CD4-positive, alpha-beta T cell treated with Interferon gamma for 1 hour (primary cell): Measurements from ENCODE around the gene ZC3HAV1.
"Not testable (repeated sequence)": the region's sequence is repeated elsewhere in the genome, so short reads cannot be mapped to it uniquely, and the experiment has no call there.

ENCODE experiments used
- DNase-seq: peaks from one replicate; pipeline ENCODE4 v3.0.0-alpha.2; 2020

The ZC3HAV1 gene

GRCh38 chr7:139081584-139081983 lies 27.9 kb downstream of the ZC3HAV1 start:
- DNase-seq, result no peak

DNA sequence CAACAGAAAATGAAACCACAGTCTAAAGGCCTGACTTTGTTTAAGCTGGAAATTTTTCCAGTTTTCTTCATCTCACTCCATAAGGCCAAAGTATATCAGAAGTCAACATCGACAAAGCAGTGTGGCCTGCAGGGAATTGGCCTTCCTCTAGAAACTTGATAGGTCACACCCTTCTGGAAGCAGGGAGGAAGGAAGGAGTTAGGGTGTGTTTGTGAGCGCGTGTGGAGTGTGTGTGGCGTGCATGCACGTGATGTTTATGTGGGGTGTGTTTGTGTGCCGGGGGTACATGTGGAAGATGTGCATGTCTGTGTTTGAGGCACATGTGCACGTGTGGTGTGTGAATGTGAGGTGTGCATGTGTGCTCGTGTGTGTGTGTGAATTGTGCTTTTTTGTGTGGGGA lies 28.6 kb downstream of the ZC3HAV1 start:
- no peak for DNase-seq

- no peak for DNase-seq
Observed at GRCh38 chr7:139079861-139080260, 29.7 kb downstream of the ZC3HAV1 start.

- no peak for DNase-seq
Observed at GRCh38 chr7:139078911-139079310, 30.6 kb downstream of the ZC3HAV1 start.

DNA sequence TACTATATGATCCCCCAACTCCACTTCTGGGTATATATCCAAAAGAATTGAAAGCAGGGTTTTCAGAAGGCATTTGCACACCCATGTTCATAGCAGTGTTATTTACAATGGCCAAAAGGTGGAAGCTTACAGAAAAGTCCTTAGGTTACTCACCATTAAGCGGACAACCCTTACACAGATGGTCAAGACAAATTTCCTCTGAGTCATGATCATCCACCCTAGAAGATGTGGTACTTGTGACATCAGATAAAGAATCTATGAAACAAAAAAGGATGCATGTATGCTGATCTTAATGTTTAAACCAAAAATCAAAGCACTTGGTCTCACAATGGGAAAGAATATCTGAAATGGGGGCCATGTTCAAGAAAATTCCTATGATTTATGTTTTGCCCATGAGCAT lies 31.1 kb downstream of the ZC3HAV1 start:
- no peak for DNase-seq

- not testable (repeated sequence) for DNase-seq
Observed at GRCh38 chr7:139077706-139078105, 31.8 kb downstream of the ZC3HAV1 start.

- DNase-seq, result no peak
Observed at GRCh38 chr7:139075871-139076686, 33.4 kb downstream of the ZC3HAV1 start.

DNA sequence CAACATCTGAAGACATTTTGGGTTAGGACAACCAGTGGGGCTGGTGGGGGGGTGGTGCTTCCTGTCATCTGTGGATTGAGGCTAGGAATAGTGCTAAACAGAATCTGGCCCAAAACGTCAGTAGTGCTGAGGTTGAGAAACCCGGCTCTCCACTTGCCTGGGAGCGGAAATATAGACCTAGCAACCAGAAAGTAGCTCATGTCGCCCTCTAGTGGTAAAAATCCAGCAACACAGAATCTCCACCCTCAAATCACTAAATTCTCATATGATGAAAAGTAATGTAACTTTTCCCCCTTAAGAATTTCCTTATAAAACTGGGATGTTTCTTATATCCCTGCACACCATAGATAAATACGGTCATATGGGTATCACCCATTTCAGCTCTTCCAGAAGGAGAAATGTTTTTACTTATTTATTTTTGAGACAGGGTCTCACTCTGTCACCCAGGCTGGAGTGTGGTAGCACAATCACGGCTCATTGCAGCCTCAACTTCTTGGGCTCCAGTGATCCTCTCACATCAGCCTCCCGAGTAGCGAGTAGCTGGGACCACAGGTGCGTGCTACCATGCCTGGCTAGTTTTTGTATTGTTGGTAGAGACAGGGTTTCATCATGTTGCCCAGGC lies 34.4 kb downstream of the ZC3HAV1 start:
- DNase-seq, result peak; percentile 70

DNA sequence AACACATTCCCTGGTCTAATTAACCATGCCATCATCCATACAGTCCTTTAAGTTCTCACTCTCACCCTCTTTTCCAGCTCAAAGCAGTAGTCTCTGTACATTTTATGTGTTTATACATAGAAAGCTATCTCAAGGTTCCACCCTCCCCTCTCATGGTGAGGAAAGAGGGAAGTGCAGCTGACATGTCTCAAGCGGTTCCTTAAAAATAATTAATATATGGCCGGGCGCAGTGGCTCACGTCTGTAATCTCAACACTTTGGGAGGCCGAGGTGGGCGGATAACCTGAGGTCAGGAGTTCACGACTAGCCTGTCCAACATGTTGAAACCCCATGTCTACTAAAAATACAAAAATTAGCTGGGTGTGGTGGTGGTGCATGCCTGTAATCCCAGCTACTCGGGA lies 36.7 kb downstream of the ZC3HAV1 start:
- DNase-seq, result no peak

DNA sequence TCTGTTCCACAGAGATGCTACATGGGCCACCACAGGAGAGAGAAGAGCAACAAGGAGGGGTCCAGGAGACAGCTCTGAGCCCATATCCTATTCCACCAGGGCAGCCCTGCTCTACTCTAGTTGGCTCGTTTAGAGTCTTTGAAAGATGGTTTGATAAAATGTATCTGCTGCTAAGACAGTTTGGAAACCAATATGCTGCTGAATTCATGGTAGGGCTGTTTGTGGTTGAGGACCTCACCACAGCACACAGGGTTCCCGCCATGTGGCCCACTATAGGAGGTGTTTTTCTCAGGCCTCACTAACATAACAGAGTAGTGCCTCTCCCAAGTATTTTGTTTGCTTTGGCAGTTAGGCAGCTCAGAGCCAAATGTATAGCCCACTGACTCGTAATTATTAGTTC lies 37.8 kb downstream of the ZC3HAV1 start:
- no peak for DNase-seq

DNA sequence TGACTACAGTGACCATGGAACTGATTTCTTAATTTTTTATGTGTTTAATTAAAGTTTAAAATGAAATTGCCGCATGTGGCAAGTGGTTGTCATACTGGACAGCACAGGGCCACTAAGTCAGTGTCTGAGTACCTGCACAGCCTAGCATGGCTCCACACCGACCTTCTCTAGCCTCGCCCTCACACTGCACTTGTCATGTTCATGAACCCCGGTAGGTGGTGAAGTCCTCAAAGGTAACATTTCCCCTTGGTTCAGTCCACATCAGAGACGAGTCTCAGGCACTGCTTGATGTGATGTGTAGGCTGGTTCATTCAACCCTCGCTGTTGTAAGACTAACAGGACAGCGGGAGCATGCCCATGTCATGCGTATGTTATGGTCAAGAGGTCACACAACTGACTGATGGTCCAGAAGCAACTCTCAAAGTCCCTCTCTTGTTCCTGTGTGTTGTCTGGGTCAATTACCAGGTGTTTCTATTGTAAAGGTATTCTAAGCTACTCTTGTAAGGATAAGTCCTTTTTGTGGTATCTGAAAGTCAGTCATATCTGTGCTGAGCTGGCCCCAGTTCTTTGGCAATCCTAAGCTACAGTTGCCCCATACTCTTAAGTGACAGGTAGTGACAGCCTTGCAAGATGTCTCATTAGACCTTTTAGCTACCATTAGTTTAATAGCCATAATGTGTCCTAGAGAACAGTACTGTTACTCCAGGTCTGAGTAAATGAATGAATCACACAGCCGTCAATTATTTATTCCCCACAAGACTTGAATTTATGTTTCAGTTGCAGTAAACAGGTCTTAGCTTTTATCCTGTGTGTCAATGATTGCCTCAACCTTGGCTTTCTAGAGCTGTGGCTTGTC lies 40.7 kb downstream of the ZC3HAV1 start:
- no peak for DNase-seq

GRCh38 chr7:139066315-139066714 lies 43.2 kb downstream of the ZC3HAV1 start:
- no peak for DNase-seq

DNA sequence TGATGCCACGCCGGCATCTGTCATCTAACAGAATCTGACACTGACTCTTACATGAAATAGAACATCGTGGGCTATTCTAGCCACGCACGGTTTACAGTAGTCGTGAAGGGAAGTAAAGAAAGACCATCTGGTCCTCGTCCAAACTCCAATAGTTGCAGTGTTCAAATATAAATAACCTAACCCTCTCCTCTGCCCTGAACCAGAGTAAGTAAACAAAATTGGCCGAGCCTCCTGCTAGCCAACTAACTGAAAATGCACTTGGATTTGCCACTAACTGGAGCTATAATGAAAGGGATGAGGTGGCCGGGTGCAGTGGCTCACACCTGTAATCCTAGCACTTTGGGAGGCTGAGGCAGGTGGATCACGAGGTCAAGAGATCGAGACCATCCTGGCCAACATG lies 44.2 kb downstream of the ZC3HAV1 start:
- DNase-seq, result no peak

DNA sequence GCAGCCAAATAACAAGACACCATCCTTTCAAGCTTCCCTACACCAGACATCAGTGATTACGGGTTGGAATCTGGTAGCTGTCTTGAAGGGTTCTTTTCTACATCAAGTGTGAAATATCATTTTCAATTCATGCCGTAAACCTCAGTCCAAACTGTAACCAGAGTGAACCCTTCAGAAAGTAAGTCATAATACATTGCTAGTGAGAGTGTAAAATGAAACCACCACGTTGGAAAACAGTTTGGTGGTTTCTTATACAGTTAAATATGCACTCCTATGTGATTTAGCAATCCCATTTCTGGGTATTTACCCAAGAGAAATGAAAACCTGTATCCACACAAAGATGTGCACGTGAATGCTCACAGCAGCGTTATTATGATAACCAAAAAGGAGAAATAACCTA lies 48.1 kb downstream of the ZC3HAV1 start:
- no peak for DNase-seq

GRCh38 chr7:139060695-139061237 lies 48.8 kb downstream of the ZC3HAV1 start:
- DNase-seq, result no peak

DNA sequence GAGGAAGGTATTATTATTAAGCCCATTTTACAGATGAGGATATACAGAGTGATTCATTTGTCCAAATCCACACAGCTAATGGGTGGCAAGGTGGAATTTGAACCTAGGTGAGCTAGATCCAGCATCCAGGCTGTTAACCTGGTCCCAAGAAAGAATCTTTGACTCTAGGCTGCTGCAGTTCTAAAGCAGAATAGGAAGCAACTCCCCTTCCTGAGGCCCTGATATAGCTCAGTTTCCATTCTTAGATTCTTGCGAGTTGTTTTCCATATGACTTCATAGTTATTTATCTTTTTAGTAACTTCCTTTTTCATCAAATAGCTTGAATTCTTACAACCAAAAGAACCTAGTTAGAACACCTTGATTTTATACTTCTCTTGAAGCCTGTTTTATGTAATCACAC lies 49.6 kb downstream of the ZC3HAV1 start:
- no peak for DNase-seq

GRCh38 chr7:139058943-139059342 lies 50.6 kb downstream of the ZC3HAV1 start:
- DNase-seq, result no peak

GRCh38 chr7:139055674-139056073 lies 53.8 kb downstream of the ZC3HAV1 start:
- DNase-seq, result no peak

DNA sequence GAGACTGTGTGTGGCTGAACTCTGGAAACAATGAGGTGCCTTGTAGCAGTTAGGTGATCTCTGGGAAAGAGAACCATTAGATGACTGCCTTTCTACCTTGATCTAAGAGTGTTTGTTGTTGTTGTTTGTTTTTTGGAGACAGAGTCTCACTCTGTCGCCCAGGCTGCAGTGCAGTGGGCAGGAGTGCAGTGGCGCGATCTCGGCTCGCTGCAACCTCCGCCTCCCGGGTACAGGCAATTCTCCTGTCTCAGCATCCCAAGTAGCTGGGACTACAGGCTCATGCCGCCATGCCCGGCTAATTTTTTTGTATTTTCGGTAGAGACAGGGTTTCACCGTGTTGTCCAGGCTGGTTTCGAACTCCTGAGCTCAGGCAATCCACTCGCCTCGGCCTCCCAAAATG lies 54.9 kb downstream of the ZC3HAV1 start:
- not testable (repeated sequence) for DNase-seq

- DNase-seq, result no peak
Observed at GRCh38 chr7:139054101-139054500, 55.4 kb downstream of the ZC3HAV1 start.

- no peak for DNase-seq
Observed at GRCh38 chr7:139051655-139052054, 57.9 kb downstream of the ZC3HAV1 start.

DNA sequence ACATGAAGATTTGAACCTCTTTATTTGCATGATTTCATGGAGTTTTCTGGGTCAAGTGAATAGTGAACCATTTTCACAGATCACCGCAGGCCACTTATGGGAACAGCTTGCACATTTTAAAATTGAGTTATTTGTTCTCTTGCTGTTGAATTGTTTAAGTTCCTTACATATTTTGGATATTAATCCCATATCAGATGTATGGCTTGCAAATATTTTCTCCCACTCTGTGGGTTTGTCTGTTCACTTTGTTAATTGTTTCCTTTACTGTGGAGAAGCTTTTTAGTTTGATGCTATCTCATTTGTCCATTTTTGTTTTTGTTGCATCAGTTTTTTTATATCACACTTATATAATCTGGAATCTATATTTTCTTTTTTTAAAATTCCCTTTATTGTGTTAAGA lies 59.6 kb downstream of the ZC3HAV1 start:
- no peak for DNase-seq

DNA sequence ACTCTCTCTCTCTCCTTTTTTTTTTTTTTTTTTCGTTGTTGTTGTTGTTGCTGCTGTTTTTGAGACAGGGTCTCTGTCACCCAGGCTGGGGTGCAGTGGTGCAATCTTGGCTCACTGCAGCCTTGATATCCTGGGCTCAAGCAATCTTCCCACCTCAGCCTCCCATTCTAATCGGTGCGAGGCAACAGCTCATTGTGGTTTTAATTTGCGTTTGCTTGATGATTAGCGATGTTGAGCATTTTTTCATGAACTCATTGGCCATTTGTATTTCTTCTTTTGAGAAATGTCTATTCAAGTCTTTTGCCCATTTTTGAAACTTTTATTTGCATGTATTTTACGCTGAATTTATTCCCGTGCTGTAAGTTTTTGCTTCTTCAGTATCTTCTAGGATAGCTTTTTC lies 60.4 kb downstream of the ZC3HAV1 start:
- no peak for DNase-seq
